WTC11 (cell line): ENCODE results near the gene WDR11.

ENCODE experiments used
- IRF2 ChIP-seq: sonication (generic); formaldehyde crosslinking; IDR thresholded peaks from 2 replicates; pipeline ENCODE4 v1.8.0; 2022; ENCODE audit warnings: low read depth, missing genetic modification reagents, borderline replicate concordance
- MXD4 ChIP-seq: fragments of 250-450 bp; sonication (Bioruptor Pico); IDR thresholded peaks from 2 replicates; pipeline ENCODE4 v1.8.0; 2021; ENCODE audit warnings: mild to moderate bottlenecking, moderate library complexity, borderline replicate concordance
- OVOL2 ChIP-seq: fragments of 250-450 bp; sonication (Bioruptor Pico); IDR thresholded peaks from 2 replicates; pipeline ENCODE4 v1.9.0; 2021; ENCODE audit warnings: mild to moderate bottlenecking, borderline replicate concordance
- TP53 ChIP-seq: sonication (generic); formaldehyde crosslinking; IDR thresholded peaks from 2 replicates; pipeline ENCODE4 v1.8.1; 2023; ENCODE audit warnings: mild to moderate bottlenecking, missing genetic modification reagents
- ZNF263 ChIP-seq: sonication (generic); formaldehyde crosslinking; IDR thresholded peaks from 2 replicates; pipeline ENCODE4 v1.8.1; 2022; ENCODE audit warnings: low read depth, mild to moderate bottlenecking, moderate library complexity, missing genetic modification reagents
- ZNF423 ChIP-seq: fragments of 250-450 bp; sonication (Bioruptor Pico); IDR thresholded peaks from 2 replicates; pipeline ENCODE4 v2.1.2; 2022; ENCODE audit warnings: mild to moderate bottlenecking, moderate library complexity
- TF ChIP-seq, protein P1 (sequence below): fragments of 200-600 bp; IDR thresholded peaks from 2 replicates; pipeline ENCODE4 v1.8.0; 2022; ENCODE audit warnings: antibody characterized with exemption
- TF ChIP-seq, protein P2 (sequence below): sonication (generic); formaldehyde crosslinking; IDR thresholded peaks from 2 replicates; pipeline ENCODE4 v1.8.1; 2023; ENCODE audit warnings: mild to moderate bottlenecking, missing genetic modification reagents
- TF ChIP-seq, protein P3 (sequence below): sonication (generic); formaldehyde crosslinking; IDR thresholded peaks from 2 replicates; pipeline ENCODE4 v1.8.1; 2023; ENCODE audit warnings: mild to moderate bottlenecking, missing genetic modification reagents, moderate library complexity
- TF ChIP-seq, protein P4 (sequence below): sonication (generic); formaldehyde crosslinking; IDR thresholded peaks from 2 replicates; pipeline ENCODE4 v1.8.1; 2022; ENCODE audit warnings: missing genetic modification reagents, borderline replicate concordance

DNA sequence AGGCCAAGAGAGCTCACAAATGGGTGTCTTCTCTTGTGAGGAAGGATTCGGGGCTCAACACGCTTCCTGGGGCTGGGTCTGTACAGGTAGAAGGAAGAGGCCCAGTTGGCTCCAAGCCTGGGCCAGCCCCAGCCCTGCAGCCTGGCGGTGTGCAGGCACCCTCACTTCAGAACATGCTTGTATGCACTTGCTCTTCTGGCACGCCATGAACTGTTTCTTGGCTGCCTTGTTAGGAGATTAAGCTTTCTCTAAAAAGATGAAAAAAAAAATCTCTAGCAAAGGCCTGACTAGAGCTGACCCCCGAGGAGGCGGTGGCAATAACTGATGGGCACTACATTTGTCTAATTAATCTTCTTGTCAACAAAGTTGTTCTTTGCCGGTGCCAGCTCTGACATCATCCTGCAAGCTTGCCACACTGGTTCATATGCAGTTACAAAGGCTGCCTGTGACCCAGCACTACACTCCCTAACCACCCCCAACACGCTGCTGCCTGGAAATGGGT, 94.7 kb downstream of the WDR11 start:
- TF ChIP-seq, protein P1, sequence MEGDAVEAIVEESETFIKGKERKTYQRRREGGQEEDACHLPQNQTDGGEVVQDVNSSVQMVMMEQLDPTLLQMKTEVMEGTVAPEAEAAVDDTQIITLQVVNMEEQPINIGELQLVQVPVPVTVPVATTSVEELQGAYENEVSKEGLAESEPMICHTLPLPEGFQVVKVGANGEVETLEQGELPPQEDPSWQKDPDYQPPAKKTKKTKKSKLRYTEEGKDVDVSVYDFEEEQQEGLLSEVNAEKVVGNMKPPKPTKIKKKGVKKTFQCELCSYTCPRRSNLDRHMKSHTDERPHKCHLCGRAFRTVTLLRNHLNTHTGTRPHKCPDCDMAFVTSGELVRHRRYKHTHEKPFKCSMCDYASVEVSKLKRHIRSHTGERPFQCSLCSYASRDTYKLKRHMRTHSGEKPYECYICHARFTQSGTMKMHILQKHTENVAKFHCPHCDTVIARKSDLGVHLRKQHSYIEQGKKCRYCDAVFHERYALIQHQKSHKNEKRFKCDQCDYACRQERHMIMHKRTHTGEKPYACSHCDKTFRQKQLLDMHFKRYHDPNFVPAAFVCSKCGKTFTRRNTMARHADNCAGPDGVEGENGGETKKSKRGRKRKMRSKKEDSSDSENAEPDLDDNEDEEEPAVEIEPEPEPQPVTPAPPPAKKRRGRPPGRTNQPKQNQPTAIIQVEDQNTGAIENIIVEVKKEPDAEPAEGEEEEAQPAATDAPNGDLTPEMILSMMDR = no peak
- no peak for TF ChIP-seq ZNF423 (CRISPR knock-in tag)
- no peak for TF ChIP-seq TP53 (CRISPR knock-in tag)
- no peak for TF ChIP-seq OVOL2
- TF ChIP-seq ZNF263 = no peak
- TF ChIP-seq, protein P2, sequence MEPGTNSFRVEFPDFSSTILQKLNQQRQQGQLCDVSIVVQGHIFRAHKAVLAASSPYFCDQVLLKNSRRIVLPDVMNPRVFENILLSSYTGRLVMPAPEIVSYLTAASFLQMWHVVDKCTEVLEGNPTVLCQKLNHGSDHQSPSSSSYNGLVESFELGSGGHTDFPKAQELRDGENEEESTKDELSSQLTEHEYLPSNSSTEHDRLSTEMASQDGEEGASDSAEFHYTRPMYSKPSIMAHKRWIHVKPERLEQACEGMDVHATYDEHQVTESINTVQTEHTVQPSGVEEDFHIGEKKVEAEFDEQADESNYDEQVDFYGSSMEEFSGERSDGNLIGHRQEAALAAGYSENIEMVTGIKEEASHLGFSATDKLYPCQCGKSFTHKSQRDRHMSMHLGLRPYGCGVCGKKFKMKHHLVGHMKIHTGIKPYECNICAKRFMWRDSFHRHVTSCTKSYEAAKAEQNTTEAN (CRISPR knock-in tag) = no peak
- TF ChIP-seq, protein P3, sequence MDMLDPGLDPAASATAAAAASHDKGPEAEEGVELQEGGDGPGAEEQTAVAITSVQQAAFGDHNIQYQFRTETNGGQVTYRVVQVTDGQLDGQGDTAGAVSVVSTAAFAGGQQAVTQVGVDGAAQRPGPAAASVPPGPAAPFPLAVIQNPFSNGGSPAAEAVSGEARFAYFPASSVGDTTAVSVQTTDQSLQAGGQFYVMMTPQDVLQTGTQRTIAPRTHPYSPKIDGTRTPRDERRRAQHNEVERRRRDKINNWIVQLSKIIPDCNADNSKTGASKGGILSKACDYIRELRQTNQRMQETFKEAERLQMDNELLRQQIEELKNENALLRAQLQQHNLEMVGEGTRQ = no peak
- TF ChIP-seq, protein P4, sequence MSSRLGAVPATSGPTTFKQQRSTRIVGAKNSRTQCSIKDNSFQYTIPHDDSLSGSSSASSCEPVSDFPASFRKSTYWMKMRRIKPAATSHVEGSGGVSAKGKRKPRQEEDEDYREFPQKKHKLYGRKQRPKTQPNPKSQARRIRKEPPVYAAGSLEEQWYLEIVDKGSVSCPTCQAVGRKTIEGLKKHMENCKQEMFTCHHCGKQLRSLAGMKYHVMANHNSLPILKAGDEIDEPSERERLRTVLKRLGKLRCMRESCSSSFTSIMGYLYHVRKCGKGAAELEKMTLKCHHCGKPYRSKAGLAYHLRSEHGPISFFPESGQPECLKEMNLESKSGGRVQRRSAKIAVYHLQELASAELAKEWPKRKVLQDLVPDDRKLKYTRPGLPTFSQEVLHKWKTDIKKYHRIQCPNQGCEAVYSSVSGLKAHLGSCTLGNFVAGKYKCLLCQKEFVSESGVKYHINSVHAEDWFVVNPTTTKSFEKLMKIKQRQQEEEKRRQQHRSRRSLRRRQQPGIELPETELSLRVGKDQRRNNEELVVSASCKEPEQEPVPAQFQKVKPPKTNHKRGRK (CRISPR knock-in tag) = no peak
- TF ChIP-seq MXD4 (CRISPR knock-in tag) = no peak
- no peak for TF ChIP-seq IRF2 (CRISPR knock-in tag)
